Measurements from ENCODE around the gene RAD51B.

GRCh38 chr14:68467425-68467824, 647.8 kb downstream of the RAD51B start:
- TF ChIP-seq EZH2 (IDR thresholded peaks at IDR 0.05; ENCODE audit: low read length, missing control alignments) = no peak
- no peak for TF ChIP-seq CTCF (conservative IDR thresholded peaks at IDR 0.05 in 1 of 2, IDR thresholded peaks at IDR 0.05 in 1 of 2; ENCODE audit: low read depth in 1 of 2, low read length in 2 of 2)
